Uterus (tissue), 2 donors: ENCODE measurements around the gene CD48.

Experiments used
- POLR2A ChIP-seq, 2 donors: fragments of 450-650 bp; IDR thresholded peaks; one replicate each; pipeline ENCODE4 v1.6.1; 2016; ENCODE audit warnings: antibody characterized with exemption in 2 of 2, mild to moderate bottlenecking in 1 of 2, moderate library complexity in 1 of 2
- TF ChIP-seq, protein P1 (sequence below), 4 experiments: fragments of 200-600 bp in 2 of 4; fragments of 450-650 bp in 2 of 4; sonication (generic) in 2 of 4; IDR thresholded peaks; one replicate each; pipeline ENCODE4 v1.5.1; 2016 to 2019; ENCODE audit warnings: antibody characterized with exemption in 4 of 4, mild to moderate bottlenecking in 2 of 4, moderate library complexity in 1 of 4

DNA sequence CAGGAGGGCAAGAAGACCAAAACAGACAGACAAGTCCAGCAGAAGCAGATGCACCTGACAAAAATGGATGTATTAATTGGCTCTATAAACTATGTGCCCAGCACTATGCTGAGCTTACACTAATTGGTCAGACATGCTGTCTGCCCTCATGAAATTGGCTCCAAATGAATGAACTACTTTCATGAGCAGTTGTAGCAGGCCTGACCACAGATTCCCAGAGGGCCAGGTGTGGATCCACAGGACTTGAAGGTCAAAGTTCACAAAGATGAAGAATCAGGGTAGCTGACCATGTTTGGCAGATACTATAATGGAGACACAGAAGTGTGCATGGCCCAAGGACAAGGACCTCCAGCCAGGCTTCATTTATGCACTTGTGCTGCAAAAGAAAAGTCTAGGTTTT, 42.0 kb upstream of the CD48 start:
- TF ChIP-seq, protein P1, sequence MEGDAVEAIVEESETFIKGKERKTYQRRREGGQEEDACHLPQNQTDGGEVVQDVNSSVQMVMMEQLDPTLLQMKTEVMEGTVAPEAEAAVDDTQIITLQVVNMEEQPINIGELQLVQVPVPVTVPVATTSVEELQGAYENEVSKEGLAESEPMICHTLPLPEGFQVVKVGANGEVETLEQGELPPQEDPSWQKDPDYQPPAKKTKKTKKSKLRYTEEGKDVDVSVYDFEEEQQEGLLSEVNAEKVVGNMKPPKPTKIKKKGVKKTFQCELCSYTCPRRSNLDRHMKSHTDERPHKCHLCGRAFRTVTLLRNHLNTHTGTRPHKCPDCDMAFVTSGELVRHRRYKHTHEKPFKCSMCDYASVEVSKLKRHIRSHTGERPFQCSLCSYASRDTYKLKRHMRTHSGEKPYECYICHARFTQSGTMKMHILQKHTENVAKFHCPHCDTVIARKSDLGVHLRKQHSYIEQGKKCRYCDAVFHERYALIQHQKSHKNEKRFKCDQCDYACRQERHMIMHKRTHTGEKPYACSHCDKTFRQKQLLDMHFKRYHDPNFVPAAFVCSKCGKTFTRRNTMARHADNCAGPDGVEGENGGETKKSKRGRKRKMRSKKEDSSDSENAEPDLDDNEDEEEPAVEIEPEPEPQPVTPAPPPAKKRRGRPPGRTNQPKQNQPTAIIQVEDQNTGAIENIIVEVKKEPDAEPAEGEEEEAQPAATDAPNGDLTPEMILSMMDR (IDR thresholded peaks at IDR 0.05) = no peak
- no peak for TF ChIP-seq POLR2A (IDR thresholded peaks at IDR 0.05)
